Measurements from ENCODE around the gene AHSA1. TPM values are rescaled to one million over a fixed set of nuclear protein-coding genes. Genes with fewer than 3 reads are reported as not detected.

Gene AHSA1
- polyA plus RNA-seq, 1 experiment, result 90.1 TPM

- CTCF ChIA-PET, result interaction anchor here (0.6 kb wide), 1 partner anchor 1086 kb away, joined by 3 read pairs; no protein-coding TSS in a partner anchor
- POLR2A ChIA-PET, result no interaction called here
- H3K4me3 ChIP-seq (ENCODE audit: low read depth, low read length), result peak overlapping the region; percentile 45
- no peaks in the 10 kb centered on the region for H3K36me3 ChIP-seq (ENCODE audit: control insufficient read depth, insufficient read depth, low read length)
- no peak for DNase-seq (ENCODE audit: low read depth)
- peaks cover 16% of the 10 kb centered on the region for H3K27me3 ChIP-seq (ENCODE audit: control insufficient read depth, insufficient read depth, low read length)
- TF ChIP-seq CTCF (IDR thresholded peaks at IDR 0.05; ENCODE audit: insufficient read depth, low read depth, low read length), result no peak
These were observed 41.2 kb downstream of the AHSA1 start for GRCh38 chr14:77498984-77499527.

GRCh38 chr14:77502109-77502782 lies 44.4 kb downstream of the AHSA1 start:
- TF ChIP-seq CTCF (IDR thresholded peaks at IDR 0.05; ENCODE audit: insufficient read depth, low read depth, low read length), result no peak
- CTCF ChIA-PET, result interaction anchor here (0.7 kb wide), 1 partner anchor 144 kb away, joined by 6 read pairs; no protein-coding TSS in a partner anchor
- no peak for DNase-seq (ENCODE audit: low read depth)
- POLR2A ChIA-PET, result no interaction called here
- no peak overlapping the region for H3K4me3 ChIP-seq (ENCODE audit: low read depth, low read length)
- H3K36me3 ChIP-seq (ENCODE audit: control insufficient read depth, insufficient read depth, low read length), result peaks cover 3% of the 10 kb centered on the region
- H3K27me3 ChIP-seq (ENCODE audit: control insufficient read depth, insufficient read depth, low read length), result peaks cover 16% of the 10 kb centered on the region

GRCh38 chr14:77503138-77503537 lies 45.2 kb downstream of the AHSA1 start:
- ChIA-PET POLR2A (no interaction called here), CTCF (no interaction called here)
- DNase-seq (ENCODE audit: low read depth), result no peak
- H3K4me3 ChIP-seq (ENCODE audit: low read depth, low read length), result no peak overlapping the region
- no peak for TF ChIP-seq CTCF (IDR thresholded peaks at IDR 0.05; ENCODE audit: insufficient read depth, low read depth, low read length)
- H3K27me3 ChIP-seq (ENCODE audit: control insufficient read depth, insufficient read depth, low read length), result peaks cover 10% of the 10 kb centered on the region
- peaks cover 3% of the 10 kb centered on the region for H3K36me3 ChIP-seq (ENCODE audit: control insufficient read depth, insufficient read depth, low read length)

- ChIA-PET POLR2A (interaction anchor here (0.6 kb wide), 1 partner anchor 310 kb away, joined by 3 read pairs; no protein-coding TSS in a partner anchor), CTCF (interaction anchor here (0.6 to 2.4 kb wide), 2 partner anchors 12 to 13 kb away, joined by 3 to 6 read pairs; no protein-coding TSS in a partner anchor)
These were observed 47.1 kb downstream of the AHSA1 start for GRCh38 chr14:77505031-77505430.

More at GRCh38 chr14:77505031-77505430, 47.1 kb downstream of the AHSA1 start:
- H3K4me3 ChIP-seq (ENCODE audit: low read depth, low read length), result no peak overlapping the region
- peaks cover 4% of the 10 kb centered on the region for H3K36me3 ChIP-seq (ENCODE audit: control insufficient read depth, insufficient read depth, low read length)
- no peak for TF ChIP-seq CTCF (IDR thresholded peaks at IDR 0.05; ENCODE audit: insufficient read depth, low read depth, low read length)
- H3K27me3 ChIP-seq (ENCODE audit: control insufficient read depth, insufficient read depth, low read length), result peaks cover 1% of the 10 kb centered on the region; the same call in 1 of the 2 replicates
- DNase-seq (ENCODE audit: low read depth), result no peak
